H9 (cell line): ENCODE results near the gene ERCC8. TPM values are rescaled to one million over a fixed set of nuclear protein-coding genes. Genes with fewer than 3 reads are reported as not detected.

Experiments
- DNase-seq: peaks from one replicate; pipeline ENCODE4 v3.0.0-alpha.2; 2017
- H2AFZ ChIP-seq: one replicate; pipeline ENCODE4 v1.6.1; 2013; ENCODE audit warnings: mild to moderate bottlenecking, low read length, control low read depth, moderate library complexity
- H2AK5ac ChIP-seq: 2 replicates; pipeline ENCODE4 v1.6.1; 2013; ENCODE audit warnings: low read length, control low read depth, mixed read lengths; ENCODE audit not compliant: insufficient read length
- H2BK120ac ChIP-seq: one replicate; pipeline ENCODE4 v1.6.1; 2013; ENCODE audit warnings: low read depth, mild to moderate bottlenecking, low read length, control low read depth, inconsistent platforms; ENCODE audit not compliant: poor library complexity, severe bottlenecking
- H2BK12ac ChIP-seq: 2 replicates; pipeline ENCODE4 v1.6.1; 2013; ENCODE audit warnings: low read length, control low read depth, mixed read lengths, low read depth; ENCODE audit not compliant: insufficient read length
- H2BK15ac ChIP-seq: 2 replicates; pipeline ENCODE4 v1.6.1; 2013; ENCODE audit warnings: low read depth, low read length, control low read depth
- H2BK20ac ChIP-seq: one replicate; pipeline ENCODE4 v1.6.1; 2013; ENCODE audit warnings: low read depth, mild to moderate bottlenecking, low read length, control low read depth, inconsistent platforms; ENCODE audit not compliant: poor library complexity, severe bottlenecking
- H2BK5ac ChIP-seq: 2 replicates; pipeline ENCODE4 v1.6.1; 2013; ENCODE audit warnings: low read length, control low read depth, mixed read lengths; ENCODE audit not compliant: insufficient read length
- H3K14ac ChIP-seq: 2 replicates; pipeline ENCODE4 v1.6.1; 2013; ENCODE audit warnings: low read length, control low read depth; ENCODE audit not compliant: insufficient read depth
- H3K18ac ChIP-seq: 2 replicates; pipeline ENCODE4 v1.6.1; 2013; ENCODE audit warnings: low read depth, mild to moderate bottlenecking, mixed read lengths, low read length, control low read depth; ENCODE audit not compliant: insufficient read length
- H3K23ac ChIP-seq: 2 replicates; pipeline ENCODE4 v1.6.1; 2013; ENCODE audit warnings: low read length, control low read depth, mixed read lengths, low read depth; ENCODE audit not compliant: insufficient read length
- H3K23me2 ChIP-seq: 2 replicates; pipeline ENCODE4 v1.6.1; 2013; ENCODE audit warnings: low read depth, mild to moderate bottlenecking, mixed read lengths, low read length, control low read depth; ENCODE audit not compliant: insufficient read length, poor library complexity, severe bottlenecking
- H3K27ac ChIP-seq: 2 replicates; pipeline ENCODE4 v1.5.1; 2013; ENCODE audit warnings: low read length, control low read depth, mixed read lengths, low read depth; ENCODE audit not compliant: insufficient read length
- H3K27me3 ChIP-seq: 2 replicates; pipeline ENCODE4 v1.6.1; 2013; ENCODE audit warnings: low read length, control low read depth, inconsistent platforms; ENCODE audit not compliant: insufficient read depth
- H3K4ac ChIP-seq: 2 replicates; pipeline ENCODE4 v1.6.1; 2013; ENCODE audit warnings: low read depth, mild to moderate bottlenecking, control low read depth, inconsistent platforms, low read length, moderate library complexity
- H3K4me1 ChIP-seq: 2 replicates; pipeline ENCODE4 v1.6.1; 2013; ENCODE audit warnings: low read length, control low read depth, inconsistent platforms; ENCODE audit not compliant: insufficient read depth
- H3K4me2 ChIP-seq: 2 replicates; pipeline ENCODE4 v1.6.1; 2013; ENCODE audit warnings: low read length, control low read depth, mixed read lengths; ENCODE audit not compliant: insufficient read length, insufficient read depth
- H3K56ac ChIP-seq: 2 replicates; pipeline ENCODE4 v1.6.1; 2013; ENCODE audit warnings: low read depth, mild to moderate bottlenecking, mixed read lengths, low read length, control low read depth; ENCODE audit not compliant: insufficient read length
- H3K79me1 ChIP-seq: 2 replicates; pipeline ENCODE4 v1.6.1; 2013; ENCODE audit warnings: low read depth, mild to moderate bottlenecking, moderate library complexity, low read length, control low read depth, inconsistent platforms; ENCODE audit not compliant: insufficient read depth, poor library complexity, severe bottlenecking
- H3K79me2 ChIP-seq: 2 replicates; pipeline ENCODE4 v1.6.1; 2013; ENCODE audit warnings: low read length, control low read depth, inconsistent platforms; ENCODE audit not compliant: insufficient read depth
- H3K9ac ChIP-seq: 2 replicates; pipeline ENCODE4 v1.6.1; 2013; ENCODE audit warnings: low read length, control low read depth, mixed read lengths; ENCODE audit not compliant: insufficient read length; ENCODE audit errors: extremely low read depth
- H3K9me3 ChIP-seq: one replicate; pipeline ENCODE4 v1.6.1; 2013; ENCODE audit warnings: low read depth, low read length, inconsistent platforms; ENCODE audit not compliant: control insufficient read depth
- H3T11ph ChIP-seq: one replicate; pipeline ENCODE4 v1.6.1; 2013; ENCODE audit warnings: mild to moderate bottlenecking, low read length, control low read depth, inconsistent platforms
- H4K20me1 ChIP-seq: one replicate; pipeline ENCODE4 v1.6.1; 2013; ENCODE audit not compliant: control insufficient read depth, insufficient read length, insufficient read depth
- H4K5ac ChIP-seq: 2 replicates; pipeline ENCODE4 v1.6.1; 2013; ENCODE audit warnings: low read depth, mild to moderate bottlenecking, mixed read lengths, low read length, control low read depth; ENCODE audit not compliant: insufficient read length
- H4K8ac ChIP-seq: replicated peaks from 2 replicates; pipeline ENCODE4 v1.6.1; 2013; ENCODE audit warnings: low read length, control low read depth, mixed read lengths, low read depth; ENCODE audit not compliant: insufficient read length
- H4K91ac ChIP-seq: 2 replicates; pipeline ENCODE4 v1.6.1; 2013; ENCODE audit warnings: low read depth, mild to moderate bottlenecking, moderate library complexity, mixed read lengths, low read length, control low read depth; ENCODE audit not compliant: insufficient read length
- H3K27ac Mint-ChIP-seq, 3 experiments: 2 replicates in 2 of 3; 3 replicates in 1 of 3; pipeline ENCODE4 v1.8.0; 2020 to 2021; ENCODE audit warnings: mixed read lengths in 3 of 3, mild to moderate bottlenecking in 1 of 3, moderate library complexity in 1 of 3
- H3K27me3 Mint-ChIP-seq: 2 replicates; pipeline ENCODE4 v1.8.0; 2021; ENCODE audit warnings: low read depth, mild to moderate bottlenecking, moderate library complexity, mixed read lengths
- H3K36me3 Mint-ChIP-seq, 3 experiments: 2 replicates in 2 of 3; 3 replicates in 1 of 3; pipeline ENCODE4 v1.8.0; 2020 to 2021; ENCODE audit warnings: low read depth in 3 of 3, mixed read lengths in 3 of 3; ENCODE audit not compliant: insufficient read depth in 1 of 3
- H3K4me1 Mint-ChIP-seq, 2 experiments: 2 replicates each; pipeline ENCODE4 v1.8.0; 2020; ENCODE audit warnings: mixed read lengths in 2 of 2
- H3K4me3 Mint-ChIP-seq, 2 experiments: 2 replicates in 1 of 2; 3 replicates in 1 of 2; pipeline ENCODE4 v1.8.0; 2020 to 2021; ENCODE audit warnings: mild to moderate bottlenecking in 2 of 2, mixed read lengths in 2 of 2, moderate library complexity in 1 of 2
- H3K9me3 Mint-ChIP-seq, 2 experiments: 2 replicates in 1 of 2; 3 replicates in 1 of 2; pipeline ENCODE4 v1.8.0; 2020; ENCODE audit warnings: mild to moderate bottlenecking in 2 of 2, mixed read lengths in 2 of 2, moderate library complexity in 1 of 2
- CTCF ChIP-seq: fragments of 200-600 bp; sonication (generic); conservative IDR thresholded peaks from 3 replicates; pipeline ENCODE4 v1.8.0; 2021; ENCODE audit warnings: antibody characterized with exemption, mild to moderate bottlenecking
- WGBS: extraction: QIAGEN DNeasy Blood & Tissue Kit; methylation state at CpG from one replicate; pipeline ENCODE4 v1.1.7; 2013; ENCODE audit warnings: missing lambda C conversion rate, low lambda C conversion rate, mixed read lengths; ENCODE audit not compliant: insufficient read length; ENCODE audit errors: extremely low coverage; 5-methylcytosine and 5-hydroxymethylcytosine counted together
- total RNA-seq: library from RNA; stranded (reverse); gene quantifications from 2 replicates; pipeline ENCODE4 v1.2.1, GENCODE V29; 2021

The ERCC8 gene
- total RNA-seq, 1 experiment from 2014 or later, result 18.0 TPM

- H3K4me1 Mint-ChIP-seq, result peaks cover 12% of the 10 kb centered on the region in 2 experiments
These were observed 57.8 kb downstream of the ERCC8 start for GRCh38 chr5:60887096-60887495.

More at GRCh38 chr5:60887096-60887495, 57.8 kb downstream of the ERCC8 start:
- no peak overlapping the region for H3K4me3 Mint-ChIP-seq
- Histone ChIP-seq H3K4me2 (no peak overlapping the region), H4K5ac (no peak overlapping the region), H3K79me1 (no peaks in the 10 kb centered on the region), H3K79me2 (no peaks in the 10 kb centered on the region), H3K27me3 (no peaks in the 10 kb centered on the region), H3K9ac (no peak overlapping the region), H2BK5ac (no peak overlapping the region), H2BK15ac (no peak overlapping the region), H3K4ac (no peak overlapping the region), H3K56ac (no peak overlapping the region), H3K23me2 (no peaks in the 10 kb centered on the region), H3K18ac (no peak overlapping the region), H4K20me1 (no peaks in the 10 kb centered on the region), H2BK12ac (no peak overlapping the region), H3K14ac (no peak overlapping the region), H3K4me1 (no peaks in the 10 kb centered on the region; the same call in 1 of the 2 replicates), H3K23ac (no peak overlapping the region), H2AFZ (no peak overlapping the region), H3T11ph (no peak overlapping the region), H2BK120ac (no peak overlapping the region), H2BK20ac (no peak overlapping the region), H3K27ac (no peak overlapping the region), H2AK5ac (no peak overlapping the region), H4K91ac (no peak overlapping the region), H3K9me3 (peaks cover 8% of the 10 kb centered on the region), H4K8ac (no peak overlapping the region)
- peaks cover 12 to 13% of the 10 kb centered on the region in 2 experiments for H3K9me3 Mint-ChIP-seq
- H3K36me3 Mint-ChIP-seq, result peaks cover 18 to 26% (median 18%) of the 10 kb centered on the region in 3 experiments
- DNase-seq, result no peak
- H3K27ac Mint-ChIP-seq, result no peak overlapping the region
- no CpG with 5 or more reads among the region's 1 CpG for WGBS
- no peaks in the 10 kb centered on the region for H3K27me3 Mint-ChIP-seq
- no peak for TF ChIP-seq CTCF
